ENCODE results near the gene PGPEP1.
"Not testable (repeated sequence)": the region's sequence is repeated elsewhere in the genome, so short reads cannot be mapped to it uniquely, and the experiment has no call there.

PGPEP1 gene

GRCh38 chr19:18357041-18357440 lies 16.6 kb downstream of the PGPEP1 start:
- TF ChIP-seq, protein P1, sequence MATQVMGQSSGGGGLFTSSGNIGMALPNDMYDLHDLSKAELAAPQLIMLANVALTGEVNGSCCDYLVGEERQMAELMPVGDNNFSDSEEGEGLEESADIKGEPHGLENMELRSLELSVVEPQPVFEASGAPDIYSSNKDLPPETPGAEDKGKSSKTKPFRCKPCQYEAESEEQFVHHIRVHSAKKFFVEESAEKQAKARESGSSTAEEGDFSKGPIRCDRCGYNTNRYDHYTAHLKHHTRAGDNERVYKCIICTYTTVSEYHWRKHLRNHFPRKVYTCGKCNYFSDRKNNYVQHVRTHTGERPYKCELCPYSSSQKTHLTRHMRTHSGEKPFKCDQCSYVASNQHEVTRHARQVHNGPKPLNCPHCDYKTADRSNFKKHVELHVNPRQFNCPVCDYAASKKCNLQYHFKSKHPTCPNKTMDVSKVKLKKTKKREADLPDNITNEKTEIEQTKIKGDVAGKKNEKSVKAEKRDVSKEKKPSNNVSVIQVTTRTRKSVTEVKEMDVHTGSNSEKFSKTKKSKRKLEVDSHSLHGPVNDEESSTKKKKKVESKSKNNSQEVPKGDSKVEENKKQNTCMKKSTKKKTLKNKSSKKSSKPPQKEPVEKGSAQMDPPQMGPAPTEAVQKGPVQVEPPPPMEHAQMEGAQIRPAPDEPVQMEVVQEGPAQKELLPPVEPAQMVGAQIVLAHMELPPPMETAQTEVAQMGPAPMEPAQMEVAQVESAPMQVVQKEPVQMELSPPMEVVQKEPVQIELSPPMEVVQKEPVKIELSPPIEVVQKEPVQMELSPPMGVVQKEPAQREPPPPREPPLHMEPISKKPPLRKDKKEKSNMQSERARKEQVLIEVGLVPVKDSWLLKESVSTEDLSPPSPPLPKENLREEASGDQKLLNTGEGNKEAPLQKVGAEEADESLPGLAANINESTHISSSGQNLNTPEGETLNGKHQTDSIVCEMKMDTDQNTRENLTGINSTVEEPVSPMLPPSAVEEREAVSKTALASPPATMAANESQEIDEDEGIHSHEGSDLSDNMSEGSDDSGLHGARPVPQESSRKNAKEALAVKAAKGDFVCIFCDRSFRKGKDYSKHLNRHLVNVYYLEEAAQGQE (IDR thresholded peaks at IDR 0.05; ENCODE audit: insufficient replicate concordance, low read depth), result no peak
- TF ChIP-seq POLR2AphosphoS5 (IDR thresholded peaks at IDR 0.05; ENCODE audit: low read depth) (no peak), SPI1 (IDR thresholded peaks at IDR 0.05; ENCODE audit: borderline replicate concordance, low read depth) (no peak), GABPA (IDR thresholded peaks at IDR 0.05; ENCODE audit: low read depth) (no peak), CTCF (IDR thresholded peaks at IDR 0.05; ENCODE audit: insufficient read depth, low read length) (no peak)

GRCh38 chr19:18361646-18362045 lies 21.2 kb downstream of the PGPEP1 start:
- TF ChIP-seq SPI1 (IDR thresholded peaks at IDR 0.05; ENCODE audit: borderline replicate concordance, low read depth), result no peak
- no peak for TF ChIP-seq CTCF (IDR thresholded peaks at IDR 0.05; ENCODE audit: insufficient read depth, low read length)
- no peak for TF ChIP-seq POLR2AphosphoS5 (IDR thresholded peaks at IDR 0.05; ENCODE audit: low read depth)
- no peak for TF ChIP-seq GABPA (IDR thresholded peaks at IDR 0.05; ENCODE audit: low read depth)
- Histone ChIP-seq H3K27ac (replicated peaks) (no peak overlapping the region), H3K4me3 (replicated peaks; ENCODE audit: insufficient read depth, low read length) (no peak overlapping the region), H3K27me3 (ENCODE audit: insufficient read depth, poor library complexity, severe bottlenecking) (no peaks in the 10 kb centered on the region)
- DNase-seq (ENCODE audit: low read depth in 1 of 2, low spot score in 1 of 2), result no peak

More at GRCh38 chr19:18357041-18357440, 16.6 kb downstream of the PGPEP1 start:
- no peak for DNase-seq (ENCODE audit: low read depth in 1 of 2, low spot score in 1 of 2)
- no peaks in the 10 kb centered on the region for H3K27me3 ChIP-seq (ENCODE audit: insufficient read depth, poor library complexity, severe bottlenecking)
- H3K27ac ChIP-seq (replicated peaks), result no peak overlapping the region
- H3K4me3 ChIP-seq (replicated peaks; ENCODE audit: insufficient read depth, low read length), result no peak overlapping the region

DNA sequence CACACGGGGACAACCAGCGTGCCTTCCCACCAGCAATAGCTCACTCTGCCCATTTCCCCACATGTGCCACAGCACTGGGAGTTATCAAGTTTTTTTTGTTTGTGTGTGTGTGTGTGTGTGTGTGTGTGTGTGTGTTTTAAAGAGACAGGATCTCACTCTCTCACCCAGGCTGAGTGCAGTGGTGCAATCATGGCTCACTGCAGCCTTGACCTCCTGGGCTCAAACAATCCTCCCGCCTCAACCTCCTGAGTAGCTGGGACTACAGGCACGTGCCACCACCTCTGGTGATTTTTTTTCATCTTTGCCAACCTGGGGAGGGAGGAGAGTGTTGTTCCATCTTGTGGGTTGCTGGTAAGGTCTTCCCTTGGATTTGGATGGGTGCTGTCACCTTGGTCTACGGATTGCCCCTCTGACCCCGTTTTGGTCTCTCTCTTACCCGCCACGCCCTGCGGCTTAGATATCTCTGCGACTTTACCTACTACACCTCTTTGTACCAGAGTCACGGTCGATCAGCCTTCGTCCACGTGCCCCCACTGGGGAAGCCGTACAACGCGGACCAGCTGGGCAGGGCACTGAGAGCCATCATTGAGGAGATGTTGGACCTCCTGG lies 22.6 kb downstream of the PGPEP1 start:
- TF ChIP-seq, protein P1 (IDR thresholded peaks at IDR 0.05; ENCODE audit: insufficient replicate concordance, low read depth), result no peak
- no peaks in the 10 kb centered on the region for H3K27me3 ChIP-seq (ENCODE audit: insufficient read depth, poor library complexity, severe bottlenecking)
- H3K27ac ChIP-seq (replicated peaks), result no peak overlapping the region
- no peak for DNase-seq (ENCODE audit: low read depth in 1 of 2, low spot score in 1 of 2)
- no peak overlapping the region for H3K4me3 ChIP-seq (replicated peaks; ENCODE audit: insufficient read depth, low read length)

DNA sequence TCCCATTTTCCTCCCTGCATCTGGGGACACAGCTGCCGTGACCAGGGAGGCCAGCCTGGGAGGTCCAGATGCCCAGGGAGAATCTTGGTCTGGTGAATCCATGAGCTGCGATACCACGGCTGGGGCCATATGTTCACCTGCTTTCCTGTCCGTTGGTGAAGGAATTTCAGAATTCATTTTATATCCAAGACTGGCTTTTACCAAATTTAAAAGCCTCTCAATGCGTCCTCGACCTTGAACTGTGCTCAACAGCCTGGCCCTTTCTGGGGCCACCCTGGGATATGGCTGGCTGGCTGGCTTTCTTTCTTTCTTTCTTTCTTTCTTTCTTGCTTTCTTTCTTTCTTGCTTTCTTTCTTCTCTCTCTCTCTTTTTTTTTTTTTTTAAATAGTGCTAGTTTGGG lies 23.4 kb downstream of the PGPEP1 start:
- Histone ChIP-seq H3K27me3 (ENCODE audit: insufficient read depth, poor library complexity, severe bottlenecking) (no peaks in the 10 kb centered on the region), H3K27ac (replicated peaks) (no peak overlapping the region), H3K4me3 (replicated peaks; ENCODE audit: insufficient read depth, low read length) (no peak overlapping the region)
- no peak for TF ChIP-seq CTCF (IDR thresholded peaks at IDR 0.05; ENCODE audit: insufficient read depth, low read length)
- TF ChIP-seq, protein P1 (IDR thresholded peaks at IDR 0.05; ENCODE audit: insufficient replicate concordance, low read depth), result no peak
- TF ChIP-seq SPI1 (IDR thresholded peaks at IDR 0.05; ENCODE audit: borderline replicate concordance, low read depth), result no peak
- no peak for TF ChIP-seq POLR2AphosphoS5 (IDR thresholded peaks at IDR 0.05; ENCODE audit: low read depth)
- TF ChIP-seq GABPA (IDR thresholded peaks at IDR 0.05; ENCODE audit: low read depth), result no peak
- DNase-seq (ENCODE audit: low read depth in 1 of 2, low spot score in 1 of 2), result no peak

DNA sequence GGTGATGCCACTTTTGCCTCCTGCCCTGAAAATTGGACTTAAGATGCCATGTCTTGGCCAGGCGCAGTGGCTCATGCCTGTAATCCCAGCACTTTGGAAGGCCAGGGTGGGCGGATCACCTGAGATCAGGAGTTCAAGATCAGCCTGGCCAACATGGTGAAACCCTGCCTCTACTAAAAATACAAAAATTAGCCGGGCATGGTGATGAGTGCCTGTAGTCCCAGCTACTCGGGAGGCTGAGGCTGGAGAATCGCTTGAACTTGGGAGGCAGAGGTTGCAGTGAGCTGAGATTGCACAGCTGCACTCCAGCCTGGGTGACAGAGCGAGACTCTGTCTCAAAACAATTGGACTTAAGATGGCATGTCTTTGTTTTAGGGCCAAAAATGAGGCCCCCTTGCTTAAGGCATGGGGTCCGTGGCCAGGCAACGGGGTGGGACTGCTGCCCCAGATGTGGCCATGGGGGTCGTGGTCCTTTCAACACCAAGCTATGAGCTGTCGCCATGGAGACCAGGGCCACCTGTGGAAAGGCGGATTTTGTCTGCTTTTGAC lies 24.0 kb downstream of the PGPEP1 start:
- not testable (repeated sequence) for H3K27me3 ChIP-seq (ENCODE audit: insufficient read depth, poor library complexity, severe bottlenecking); DNase-seq (ENCODE audit: low read depth in 1 of 2, low spot score in 1 of 2); H3K4me3 ChIP-seq (replicated peaks; ENCODE audit: insufficient read depth, low read length)
- H3K27ac ChIP-seq (replicated peaks), result peak overlapping the region; percentile 31
